GM12878 (cell line): ENCODE measurements around the gene ABTB1.

Experiments used
- CBFB ChIP-seq: IDR thresholded peaks from 2 replicates; pipeline ENCODE4 v1.6.1; 2016; ENCODE audit warnings: antibody characterized with exemption, low read depth
- CBX3 ChIP-seq: fragments of 200-600 bp; sonication (generic); IDR thresholded peaks from 2 replicates; pipeline ENCODE4 v1.6.1; 2016; ENCODE audit warnings: low read depth, borderline replicate concordance
- CEBPB ChIP-seq, 2 experiments: fragments of 150-350 bp in 1 of 2; IDR thresholded peaks; 2 replicates each; pipeline ENCODE4 v1.6.1; 2012 to 2014; ENCODE audit warnings: low read depth in 2 of 2, low read length in 2 of 2, borderline replicate concordance in 1 of 2, inconsistent platforms in 1 of 2
- ETV6 ChIP-seq, 2 experiments: fragments of 450-650 bp in 1 of 2; IDR thresholded peaks in 1 of 2; conservative IDR thresholded peaks in 1 of 2; 2 replicates each; pipeline ENCODE4 v1.6.1; 2014; ENCODE audit warnings: antibody characterized with exemption in 1 of 2, borderline replicate concordance in 1 of 2, low read depth in 1 of 2, mild to moderate bottlenecking in 1 of 2, moderate library complexity in 1 of 2
- FOXM1 ChIP-seq: IDR thresholded peaks from 2 replicates; pipeline ENCODE4 v1.6.1; 2012; ENCODE audit warnings: low read depth, mild to moderate bottlenecking, inconsistent platforms, low read length, moderate library complexity
- GABPA ChIP-seq: IDR thresholded peaks from 2 replicates; pipeline ENCODE4 v1.6.1; 2014; ENCODE audit warnings: antibody characterized with exemption, low read depth, mild to moderate bottlenecking, inconsistent platforms
- POLR2A ChIP-seq: IDR thresholded peaks from 2 replicates; pipeline ENCODE4 v1.6.1; 2011; ENCODE audit warnings: low read depth, mild to moderate bottlenecking, low read length
- SMC3 ChIP-seq: IDR thresholded peaks from 2 replicates; pipeline ENCODE4 v1.6.1; 2011; ENCODE audit warnings: low read length, improper control_type of control experiment, borderline replicate concordance
- TF ChIP-seq, protein P1 (sequence below), 3 experiments: IDR thresholded peaks in 2 of 3; conservative IDR thresholded peaks in 1 of 3; 2 replicates each; pipeline ENCODE4 v1.5.1; 2011; ENCODE audit warnings: low read depth in 3 of 3, low read length in 3 of 3, mild to moderate bottlenecking in 3 of 3, control low read depth in 2 of 3, moderate library complexity in 2 of 3, inconsistent platforms in 1 of 3, mixed read lengths in 1 of 3; ENCODE audit not compliant: control insufficient read depth in 2 of 3, insufficient read depth in 1 of 3; ENCODE audit errors: extremely low read depth in 1 of 3

- TF ChIP-seq POLR2A (no peak), ETV6 (conservative IDR thresholded peaks at IDR 0.05 in 1 of 2, IDR thresholded peaks at IDR 0.05 in 1 of 2; ENCODE audit: borderline replicate concordance in 1 of 2, low read depth in 1 of 2) (no peak), SMC3 (no peak), GABPA (no peak), CBFB (no peak), FOXM1 (no peak), CBX3 (no peak), CEBPB (IDR thresholded peaks at IDR 0.05; ENCODE audit: borderline replicate concordance in 1 of 2, low read depth in 2 of 2, low read length in 2 of 2) (no peak)
- TF ChIP-seq, protein P1, sequence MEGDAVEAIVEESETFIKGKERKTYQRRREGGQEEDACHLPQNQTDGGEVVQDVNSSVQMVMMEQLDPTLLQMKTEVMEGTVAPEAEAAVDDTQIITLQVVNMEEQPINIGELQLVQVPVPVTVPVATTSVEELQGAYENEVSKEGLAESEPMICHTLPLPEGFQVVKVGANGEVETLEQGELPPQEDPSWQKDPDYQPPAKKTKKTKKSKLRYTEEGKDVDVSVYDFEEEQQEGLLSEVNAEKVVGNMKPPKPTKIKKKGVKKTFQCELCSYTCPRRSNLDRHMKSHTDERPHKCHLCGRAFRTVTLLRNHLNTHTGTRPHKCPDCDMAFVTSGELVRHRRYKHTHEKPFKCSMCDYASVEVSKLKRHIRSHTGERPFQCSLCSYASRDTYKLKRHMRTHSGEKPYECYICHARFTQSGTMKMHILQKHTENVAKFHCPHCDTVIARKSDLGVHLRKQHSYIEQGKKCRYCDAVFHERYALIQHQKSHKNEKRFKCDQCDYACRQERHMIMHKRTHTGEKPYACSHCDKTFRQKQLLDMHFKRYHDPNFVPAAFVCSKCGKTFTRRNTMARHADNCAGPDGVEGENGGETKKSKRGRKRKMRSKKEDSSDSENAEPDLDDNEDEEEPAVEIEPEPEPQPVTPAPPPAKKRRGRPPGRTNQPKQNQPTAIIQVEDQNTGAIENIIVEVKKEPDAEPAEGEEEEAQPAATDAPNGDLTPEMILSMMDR (IDR thresholded peaks at IDR 0.05 in 2 of 3, conservative IDR thresholded peaks at IDR 0.05 in 1 of 3; ENCODE audit: control insufficient read depth in 2 of 3, extremely low read depth in 1 of 3, insufficient read depth in 1 of 3, low read depth in 3 of 3, low read length in 3 of 3) = no peak
These were observed 27.9 kb upstream of the ABTB1 start for GRCh38 chr3:127644641-127645370.
